Measurements from ENCODE around the gene AMN. TPM values are rescaled to one million over a fixed set of nuclear protein-coding genes. Genes with fewer than 3 reads are reported as not detected.

Gene AMN
- polyA plus RNA-seq, 3 donors, result 0.09 TPM; not detected in 2

DNA sequence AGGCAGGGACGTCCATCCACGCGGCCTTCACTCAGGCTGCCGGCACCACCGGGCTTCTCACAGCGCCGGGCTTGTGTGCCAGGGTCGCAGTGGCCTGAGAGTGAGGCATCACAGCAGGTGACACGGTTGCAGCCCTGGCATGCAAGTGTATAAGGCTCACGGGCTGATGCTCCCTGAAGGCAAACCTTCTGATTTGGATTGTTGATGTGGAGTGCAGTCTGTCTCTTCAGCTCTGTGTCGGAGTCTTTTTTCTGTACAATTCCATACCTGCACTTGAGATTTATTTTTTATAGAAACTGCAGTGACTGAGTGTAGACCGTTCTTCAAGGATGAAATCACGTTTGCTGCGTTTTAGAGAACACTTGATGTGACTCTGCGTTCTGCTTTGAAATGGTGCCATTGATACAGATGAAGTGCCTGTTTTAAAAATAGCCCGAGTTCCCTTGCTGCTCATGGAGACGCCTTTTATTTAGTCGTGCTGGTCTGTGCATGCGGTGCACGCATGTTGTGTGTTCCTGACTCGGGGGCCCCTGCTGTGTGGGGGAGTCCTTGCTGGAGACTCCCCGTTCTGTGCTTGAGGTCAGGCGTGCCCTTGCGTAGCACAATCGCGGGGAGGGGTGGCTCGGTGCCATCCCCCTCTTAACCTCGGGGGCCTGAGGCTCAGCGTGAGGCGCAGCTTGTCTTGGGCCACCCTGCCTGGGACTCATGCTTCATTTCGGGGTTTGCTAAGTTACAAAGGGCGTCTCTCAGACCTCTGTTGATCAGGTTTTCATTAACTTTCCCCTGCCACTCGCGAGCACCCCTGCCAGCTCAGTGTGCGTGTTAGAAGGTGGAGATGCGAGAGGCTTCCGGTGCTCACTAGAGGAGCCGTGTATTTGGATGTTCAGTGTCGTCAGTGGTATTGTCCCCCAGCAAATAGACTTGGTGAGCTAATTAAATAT, 21.6 kb upstream of the AMN start:
- no peak overlapping the region for H3K4me3 ChIP-seq (replicated peaks in 1 of 3; ENCODE audit: low read depth in 2 of 3, low read length in 3 of 3)
- no peak for TF ChIP-seq CTCF (IDR thresholded peaks at IDR 0.05)
- H3K9ac ChIP-seq (ENCODE audit: insufficient read depth, low read length, poor library complexity, severe bottlenecking), result no peak overlapping the region
- no peak overlapping the region for H3K4me2 ChIP-seq (replicated peaks; ENCODE audit: extremely low read depth, low read length, poor library complexity, severe bottlenecking)
- H3K27me3 Mint-ChIP-seq (ENCODE audit: low read depth in 3 of 3), result peaks cover 0 to 1% (median 0%) of the 10 kb centered on the region in 3 donors
- H3K9me3 Mint-ChIP-seq, result peaks cover 0 to 1% (median 0%) of the 10 kb centered on the region in 7 donors
- peaks cover 9% of the 10 kb centered on the region for H3K4me1 Mint-ChIP-seq
- intact Hi-C loops (cut with micrococcal nuclease), result no loop called here
- peaks cover 71 to 92% of the 10 kb centered on the region in 2 donors for H3K36me3 ChIP-seq (replicated peaks in 1 of 2; ENCODE audit: control insufficient read depth in 1 of 2, insufficient read depth in 2 of 2, low read length in 2 of 2)
- peaks cover 0 to 6% of the 10 kb centered on the region in 2 donors for H3K4me1 ChIP-seq (ENCODE audit: control insufficient read depth in 1 of 2, insufficient read depth in 2 of 2, low read length in 2 of 2)
- H4K20me1 ChIP-seq (ENCODE audit: insufficient read depth, low read length), result peaks cover 44% of the 10 kb centered on the region
- no peaks in the 10 kb centered on the region for H3K79me2 ChIP-seq (ENCODE audit: insufficient read depth, low read length)
- DNase-seq, result no peak
- peak overlapping the region in 1 of 7 donors; percentile 73 for H3K27ac Mint-ChIP-seq
- H3K4me3 Mint-ChIP-seq, result no peak overlapping the region
- WGBS (ENCODE audit: insufficient coverage), result 66% methylated on average over 31 of the region's 39 CpGs
- no peaks in the 10 kb centered on the region for H3K27me3 ChIP-seq (ENCODE audit: control insufficient read depth in 2 of 2, insufficient read depth in 2 of 2, low read length in 2 of 2)
- no peak overlapping the region for H3K27ac ChIP-seq (ENCODE audit: low read depth in 1 of 2, low read length in 2 of 2)
- H3K36me3 Mint-ChIP-seq, result peaks cover 62 to 87% of the 10 kb centered on the region in 2 donors
- H3K9me3 ChIP-seq (replicated peaks in 1 of 2; ENCODE audit: control insufficient read depth in 1 of 2, insufficient read depth in 1 of 2, low read length in 2 of 2), result no peaks in the 10 kb centered on the region
- no peak overlapping the region for H2AFZ ChIP-seq (ENCODE audit: insufficient read depth, low read depth, low read length, poor library complexity, severe bottlenecking)

DNA sequence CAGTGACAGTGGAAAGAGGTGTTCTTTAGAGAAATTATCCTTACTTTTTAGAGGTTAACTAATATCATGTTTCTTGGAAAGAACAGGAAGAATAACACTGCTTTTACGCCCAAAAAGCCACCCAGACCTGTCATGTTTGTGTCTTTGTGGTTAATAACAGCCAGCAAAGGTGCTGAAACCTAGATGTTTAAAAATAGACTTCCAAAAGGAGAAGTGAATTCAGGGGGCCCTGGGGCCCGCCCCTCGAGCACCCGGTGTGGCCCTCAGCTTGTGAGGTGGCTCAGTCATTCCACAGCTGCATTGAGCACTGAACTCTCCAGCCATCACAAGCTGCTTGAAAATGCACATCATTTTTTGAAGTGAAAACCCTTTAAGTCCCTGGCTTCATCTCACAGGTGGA, 20.8 kb upstream of the AMN start:
- Histone ChIP-seq H3K4me3 (replicated peaks in 1 of 3; ENCODE audit: low read depth in 2 of 3, low read length in 3 of 3) (no peak overlapping the region), H3K27me3 (ENCODE audit: control insufficient read depth in 2 of 2, insufficient read depth in 2 of 2, low read length in 2 of 2) (no peaks in the 10 kb centered on the region), H3K9ac (ENCODE audit: insufficient read depth, low read length, poor library complexity, severe bottlenecking) (no peak overlapping the region), H3K36me3 (replicated peaks in 1 of 2; ENCODE audit: control insufficient read depth in 1 of 2, insufficient read depth in 2 of 2, low read length in 2 of 2) (peaks cover 74 to 92% of the 10 kb centered on the region in 2 donors), H3K4me1 (ENCODE audit: control insufficient read depth in 1 of 2, insufficient read depth in 2 of 2, low read length in 2 of 2) (peaks cover 0 to 6% of the 10 kb centered on the region in 2 donors), H3K4me2 (replicated peaks; ENCODE audit: extremely low read depth, low read length, poor library complexity, severe bottlenecking) (no peak overlapping the region), H2AFZ (ENCODE audit: insufficient read depth, low read depth, low read length, poor library complexity, severe bottlenecking) (no peak overlapping the region), H3K79me2 (ENCODE audit: insufficient read depth, low read length) (no peaks in the 10 kb centered on the region), H4K20me1 (ENCODE audit: insufficient read depth, low read length) (peaks cover 44% of the 10 kb centered on the region), H3K9me3 (replicated peaks in 1 of 2; ENCODE audit: control insufficient read depth in 1 of 2, insufficient read depth in 1 of 2, low read length in 2 of 2) (no peaks in the 10 kb centered on the region), H3K27ac (ENCODE audit: low read depth in 1 of 2, low read length in 2 of 2) (no peak overlapping the region)
- H3K27me3 Mint-ChIP-seq (ENCODE audit: low read depth in 3 of 3), result peaks cover 0 to 1% (median 0%) of the 10 kb centered on the region in 3 donors
- H3K9me3 Mint-ChIP-seq, result peaks cover 0 to 1% (median 0%) of the 10 kb centered on the region in 7 donors
- intact Hi-C loops (cut with micrococcal nuclease), result no loop called here
- peak overlapping the region in 1 of 7 donors; percentile 73 for H3K27ac Mint-ChIP-seq
- no peak for DNase-seq
- no peak overlapping the region for H3K4me3 Mint-ChIP-seq
- no peak for TF ChIP-seq CTCF (IDR thresholded peaks at IDR 0.05)
- peaks cover 9% of the 10 kb centered on the region for H3K4me1 Mint-ChIP-seq
- peaks cover 60 to 86% of the 10 kb centered on the region in 2 donors for H3K36me3 Mint-ChIP-seq
- 3% methylated on average over 3 of the region's 4 CpGs for WGBS (ENCODE audit: insufficient coverage)

All from CD14-positive monocyte (primary cell).